ENCODE results near the gene SLX9. TPM values are rescaled to one million over a fixed set of nuclear protein-coding genes. Genes with fewer than 3 reads are reported as not detected.
"Not testable (repeated sequence)": the region's sequence is repeated elsewhere in the genome, so short reads cannot be mapped to it uniquely, and the experiment has no call there.

SLX9 gene
- total and polyA plus RNA-seq, 12 donors = 11.1 to 45.3 (median 23.7) TPM

- Histone ChIP-seq H3K27me3 (peaks cover 20% of the 10 kb centered on the region), H3K4me3 (no peak overlapping the region), H3K36me3 (replicated peaks in 1 of 2) (no peaks in the 10 kb centered on the region), H3K9me3 (replicated peaks in 1 of 3) (no peaks in the 10 kb centered on the region), H3K4me1 (replicated peaks in 1 of 2) (peaks cover 15 to 33% of the 10 kb centered on the region in 2 donors), H3K27ac (peak overlapping the region in 1 of 5 donors; percentile 59)
- WGBS, 4 donors = 14 to 27% (median 16%) methylated on average over 16 to 19 of the region's 19 CpGs
- TF ChIP-seq POLR2A (IDR thresholded peaks at IDR 0.05) = no peak
- intact Hi-C loops (cut with DNase I) = no loop called here
- no peak for DNase-seq
These were observed 12.0 kb upstream of the SLX9 start for GRCh38 chr21:44927587-44928461.

GRCh38 chr21:44928500-44929241 lies 11.2 kb upstream of the SLX9 start:
- H3K9me3 ChIP-seq (replicated peaks in 1 of 3); H3K4me3 ChIP-seq; H3K36me3 ChIP-seq (replicated peaks in 1 of 2); DNase-seq; intact Hi-C loops (cut with DNase I): not testable (repeated sequence)
- peak overlapping the region in 1 of 5 donors; percentile 59 for H3K27ac ChIP-seq
- 53 to 72% (median 61%) methylated on average over 13 to 16 of the region's 16 CpGs for WGBS, 4 donors
- peaks cover 21% of the 10 kb centered on the region for H3K27me3 ChIP-seq
- peaks cover 17 to 35% of the 10 kb centered on the region in 2 donors for H3K4me1 ChIP-seq (replicated peaks in 1 of 2)

GRCh38 chr21:44929242-44929798 lies 10.5 kb upstream of the SLX9 start:
- 74 to 90% (median 87%) methylated on average over 6 of the region's 6 CpGs for WGBS, 4 donors
- H3K27me3 ChIP-seq = peaks cover 21% of the 10 kb centered on the region
- intact Hi-C loops (cut with DNase I) = no loop called here

GRCh38 chr21:44929799-44930542 lies 9.9 kb upstream of the SLX9 start:
- WGBS, 4 donors = 54 to 69% (median 62%) methylated on average over 8 to 9 of the region's 9 CpGs
- H3K27me3 ChIP-seq = peaks cover 21% of the 10 kb centered on the region
- no peak overlapping the region for H3K4me3 ChIP-seq
- no peak for DNase-seq
- intact Hi-C loops (cut with DNase I) = loop anchor here (2.0 to 5.0 kb wide), 2 partner anchors 33 kb away; no protein-coding TSS in a partner anchor
- H3K27ac ChIP-seq = no peak overlapping the region
- no peaks in the 10 kb centered on the region for H3K36me3 ChIP-seq (replicated peaks in 1 of 2)
- TF ChIP-seq POLR2A (IDR thresholded peaks at IDR 0.05) (no peak), CTCF (IDR thresholded peaks at IDR 0.05) (no peak)
- no peaks in the 10 kb centered on the region for H3K9me3 ChIP-seq (replicated peaks in 1 of 3)
- peaks cover 17 to 28% of the 10 kb centered on the region in 2 donors for H3K4me1 ChIP-seq (replicated peaks in 1 of 2)

More at GRCh38 chr21:44929242-44929798, 10.5 kb upstream of the SLX9 start:
- Histone ChIP-seq H3K4me3 (no peak overlapping the region), H3K9me3 (replicated peaks in 1 of 3) (no peaks in the 10 kb centered on the region), H3K36me3 (replicated peaks in 1 of 2) (no peaks in the 10 kb centered on the region), H3K4me1 (replicated peaks in 1 of 2) (peaks cover 17 to 34% of the 10 kb centered on the region in 2 donors), H3K27ac (no peak overlapping the region)
- TF ChIP-seq POLR2A (IDR thresholded peaks at IDR 0.05) (no peak), CTCF (IDR thresholded peaks at IDR 0.05) (no peak)
- DNase-seq = no peak
